GM23338 (cell line): ENCODE data around the gene TMEM125.

ENCODE experiments used
- CTCF ChIP-seq, 2 experiments: fragments of 200-600 bp in 1 of 2; sonication (generic) in 1 of 2; conservative IDR thresholded peaks; 2 replicates each; pipeline versions ENCODE4 v1.5.1 to v1.6.1; 2016 to 2017; ENCODE audit warnings: antibody characterized with exemption in 2 of 2, low read depth in 2 of 2, mild to moderate bottlenecking in 2 of 2, moderate library complexity in 1 of 2
- ZNF331 ChIP-seq: fragments of 250-450 bp; sonication (Bioruptor Pico); IDR thresholded peaks from 2 replicates; pipeline ENCODE4 v1.5.0; 2020; ENCODE audit warnings: low read depth, mild to moderate bottlenecking, moderate library complexity

GRCh38 chr1:43280692-43281091, 10.9 kb downstream of the TMEM125 start:
- no peak for TF ChIP-seq CTCF (conservative IDR thresholded peaks at IDR 0.05; ENCODE audit: low read depth in 2 of 2)
- no peak for TF ChIP-seq ZNF331
